ENCODE results near the gene JMJD1C.
A peak's percentile ranks its signal among the peaks of the same experiment; 100 is the strongest.
"Not testable (repeated sequence)": the region's sequence is repeated elsewhere in the genome, so short reads cannot be mapped to it uniquely, and the experiment has no call there.

Gene JMJD1C

DNA sequence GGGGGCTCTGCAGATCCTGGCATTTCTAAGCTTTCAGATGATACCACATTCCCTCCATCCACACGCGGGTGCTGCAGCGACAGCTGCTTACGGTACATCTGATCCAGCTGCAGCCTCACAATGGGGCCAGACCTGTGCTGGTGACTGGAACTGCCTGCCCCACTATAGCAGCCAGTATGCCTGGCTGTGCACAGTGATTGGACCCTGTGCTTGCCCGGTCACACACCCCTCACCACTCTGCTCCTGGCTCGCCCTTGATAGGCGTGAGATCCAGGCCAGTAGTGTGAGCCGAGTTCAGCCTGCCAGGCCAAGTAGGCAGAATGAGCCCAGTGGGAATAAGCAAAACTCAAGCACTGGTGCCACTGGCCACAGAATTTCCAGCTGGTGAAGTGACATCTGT lies 167.8 kb downstream of the JMJD1C start:
- DNase-seq (ENCODE audit: low spot score), result no peak

DNA sequence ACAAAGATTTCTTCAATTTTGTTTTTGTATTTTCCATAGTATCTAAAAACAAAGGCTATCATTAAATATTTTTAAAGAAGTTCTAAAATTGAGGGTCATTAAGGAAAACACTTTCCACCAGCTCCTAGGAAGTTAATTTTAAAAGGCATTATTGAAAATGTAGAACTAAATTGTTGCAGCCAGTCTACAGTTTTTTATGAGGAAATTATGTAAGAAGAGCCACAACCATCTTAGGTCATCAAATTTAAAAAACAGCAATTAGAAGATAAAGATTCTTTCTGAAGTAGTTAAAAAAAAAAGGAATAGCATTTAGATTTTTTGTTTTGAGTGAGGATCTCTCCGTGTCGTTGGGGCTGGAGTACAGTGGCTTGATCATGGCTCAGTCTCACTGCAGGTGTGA lies 171.0 kb downstream of the JMJD1C start:
- no peak for DNase-seq (ENCODE audit: low spot score)

DNA sequence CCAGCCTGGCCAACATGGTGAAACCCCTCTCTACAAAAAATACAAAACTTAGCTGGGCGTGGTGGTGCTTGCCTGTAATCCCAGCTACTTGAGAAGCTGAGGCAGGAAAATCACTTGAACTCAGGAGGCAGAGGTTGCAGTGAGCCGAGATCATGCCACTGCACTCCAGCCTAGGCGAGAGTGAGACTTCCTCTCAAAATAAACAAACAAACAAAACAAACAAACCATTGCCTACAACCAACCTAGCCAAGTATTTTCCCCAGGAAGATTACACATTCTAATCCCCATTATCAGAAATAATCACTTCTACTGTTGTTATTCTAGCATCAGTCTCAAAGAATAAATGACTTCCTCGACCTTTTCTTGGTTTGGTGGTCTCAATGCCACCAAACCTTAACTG lies 172.9 kb downstream of the JMJD1C start:
- not testable (repeated sequence) for DNase-seq (ENCODE audit: low spot score)

DNA sequence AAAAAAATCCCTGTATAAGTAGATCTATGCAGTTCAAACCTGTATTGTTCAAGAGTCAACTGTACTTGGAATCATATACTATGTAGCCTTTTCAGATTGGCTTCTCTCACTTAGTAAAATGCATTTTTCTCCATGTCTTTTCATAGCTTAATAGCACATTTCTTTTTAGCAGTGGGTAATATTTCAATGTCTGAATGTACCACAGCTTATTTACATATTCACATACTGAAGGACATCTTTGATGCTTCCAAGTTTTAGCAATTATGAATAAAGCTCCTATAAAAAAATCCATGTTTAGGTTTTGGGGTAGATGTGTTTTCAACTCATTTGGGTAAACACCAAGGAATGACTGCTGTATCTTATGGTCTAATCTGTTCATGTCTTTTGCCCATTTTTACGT lies 177.6 kb downstream of the JMJD1C start:
- DNase-seq (ENCODE audit: low spot score), result no peak

DNA sequence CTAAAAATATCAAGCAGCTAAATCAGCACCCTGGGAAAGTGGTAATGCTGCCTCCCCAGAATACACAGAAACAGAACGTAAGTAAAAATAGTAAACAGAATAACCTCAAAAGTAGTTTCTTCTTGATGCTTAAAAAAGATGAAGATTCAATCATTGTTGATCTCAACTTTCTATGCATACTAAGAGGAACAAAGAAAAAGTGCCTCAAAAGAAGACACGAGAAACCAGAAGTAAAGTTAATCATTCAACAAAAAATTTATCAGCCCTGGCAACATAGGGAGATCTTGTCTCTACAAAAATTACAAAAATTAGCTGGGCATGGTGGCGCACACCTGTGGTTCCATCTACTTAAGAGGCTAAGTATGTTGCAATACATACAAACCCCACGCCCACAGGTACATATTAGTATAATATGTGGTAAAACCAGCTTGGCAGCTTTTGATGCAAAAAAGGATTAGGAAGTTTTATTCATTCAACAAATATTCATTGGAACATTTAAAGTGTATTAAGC lies 179.0 kb downstream of the JMJD1C start:
- DNase-seq (ENCODE audit: low spot score), result no peak

DNA sequence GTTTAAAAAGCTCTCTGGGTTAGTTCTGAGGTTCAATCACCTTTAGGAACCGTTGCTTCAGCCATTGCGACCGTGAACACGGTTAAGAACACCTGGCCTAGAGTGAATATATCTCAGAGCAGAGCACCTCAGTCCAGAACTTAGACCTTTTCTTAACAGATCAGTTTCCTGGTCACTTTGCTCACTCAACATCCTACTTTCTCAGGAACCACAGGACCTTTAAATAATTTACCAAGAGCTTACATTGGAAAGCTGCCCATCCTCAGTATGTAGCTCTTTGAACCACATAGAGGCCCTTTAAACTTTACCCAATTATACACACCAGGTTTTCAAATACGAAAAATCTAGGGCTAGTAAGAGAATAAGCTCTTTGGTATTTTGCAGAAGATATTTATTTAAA lies 179.4 kb downstream of the JMJD1C start:
- no peak for DNase-seq (ENCODE audit: low spot score)

DNA sequence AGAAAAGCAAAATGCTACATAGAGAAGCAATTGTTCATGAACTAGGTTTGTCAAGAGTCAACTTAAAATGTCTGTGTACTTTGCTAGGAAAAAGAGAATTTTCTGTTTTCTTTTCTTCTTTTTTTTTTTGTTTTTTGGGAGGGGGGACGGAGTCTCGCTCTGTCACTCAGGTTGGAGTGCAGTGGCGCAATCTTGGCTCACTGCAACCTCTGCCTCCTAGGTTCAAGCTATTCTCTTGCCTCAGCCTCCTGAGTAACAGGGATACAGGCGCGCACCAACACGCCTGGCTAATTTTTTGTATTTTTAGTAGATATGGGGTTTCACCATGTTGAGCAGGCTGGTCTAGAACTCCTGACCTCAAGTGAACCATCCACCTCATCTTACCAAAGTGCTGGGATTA lies 181.9 kb downstream of the JMJD1C start:
- not testable (repeated sequence) for DNase-seq (ENCODE audit: low spot score)

DNA sequence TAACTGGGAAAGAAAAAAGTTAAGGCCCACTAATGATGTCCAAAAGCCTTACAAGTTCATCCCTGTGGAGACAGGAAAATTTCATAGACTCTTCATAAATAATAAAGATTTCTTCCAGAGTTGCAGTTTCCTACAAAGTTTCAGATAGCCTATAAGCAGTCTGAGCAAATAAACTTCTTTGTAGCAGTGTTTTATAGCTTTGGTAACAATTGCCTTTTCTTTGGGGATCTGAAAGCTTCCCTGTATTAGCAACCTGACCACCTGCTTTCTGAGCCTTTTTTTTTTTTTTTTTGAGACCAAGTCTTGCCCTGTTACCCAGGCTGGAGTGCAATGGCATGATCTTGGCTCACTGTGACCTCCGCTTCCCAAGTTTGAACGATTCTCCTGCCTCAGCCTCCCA lies 182.7 kb downstream of the JMJD1C start:
- no peak for DNase-seq (ENCODE audit: low spot score)

DNA sequence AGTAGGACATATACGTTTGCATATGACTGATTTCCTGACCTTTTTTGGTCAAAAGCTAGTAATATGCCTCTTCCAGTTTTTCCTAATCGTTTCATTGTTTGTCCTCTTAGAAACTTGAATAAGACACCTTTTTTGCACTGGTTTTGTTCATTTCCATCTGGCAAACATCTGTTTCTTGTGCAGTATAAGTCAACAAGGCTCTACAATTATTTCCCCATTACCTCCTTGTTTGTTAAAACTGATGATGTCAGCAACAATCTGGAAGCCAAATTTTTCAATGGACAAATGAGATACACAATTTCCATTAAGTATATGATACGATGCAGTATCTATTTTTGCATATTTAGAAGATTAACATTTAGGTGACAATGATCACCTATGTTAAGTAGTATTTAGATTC lies 183.8 kb downstream of the JMJD1C start:
- DNase-seq (ENCODE audit: low spot score), result peak; percentile 6

DNA sequence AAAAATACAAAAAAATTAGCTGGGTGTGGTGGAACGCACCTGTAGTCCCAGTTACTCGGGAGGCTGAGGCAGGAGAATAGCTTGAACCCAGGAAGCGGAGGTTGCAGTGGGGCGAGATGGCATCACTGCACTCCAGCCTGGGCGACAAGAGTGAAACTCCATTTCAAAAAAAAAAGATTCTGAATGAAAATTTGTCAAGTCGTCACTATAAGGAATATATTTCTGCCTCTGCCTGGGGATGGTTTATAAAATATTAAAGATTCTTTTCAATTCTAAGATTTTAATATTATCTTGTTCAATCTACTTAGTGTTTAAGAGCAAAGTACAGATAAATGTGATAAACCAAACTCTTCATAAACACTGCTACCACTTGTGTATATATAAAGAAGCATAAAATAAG lies 185.4 kb downstream of the JMJD1C start:
- DNase-seq (ENCODE audit: low spot score), result no peak

DNA sequence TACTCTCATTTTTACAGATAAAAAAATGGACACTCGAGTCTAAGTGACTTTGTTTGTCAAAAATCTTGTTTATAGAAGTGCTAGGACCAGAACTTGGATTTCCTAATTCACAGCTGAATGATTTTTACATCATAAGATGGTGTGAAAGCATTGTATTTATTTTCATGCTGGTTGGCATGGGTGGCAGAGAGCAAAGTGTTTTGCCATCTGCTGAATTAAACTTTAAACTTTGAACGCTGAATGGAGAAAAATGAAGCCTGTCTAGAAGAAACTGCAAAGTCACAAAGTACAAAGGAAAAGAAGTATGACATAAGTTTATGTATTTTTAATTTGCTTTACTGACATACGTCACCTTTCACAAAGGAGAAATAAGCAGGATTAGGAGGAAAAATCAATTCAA lies 190.7 kb downstream of the JMJD1C start:
- DNase-seq (ENCODE audit: low spot score), result no peak

DNA sequence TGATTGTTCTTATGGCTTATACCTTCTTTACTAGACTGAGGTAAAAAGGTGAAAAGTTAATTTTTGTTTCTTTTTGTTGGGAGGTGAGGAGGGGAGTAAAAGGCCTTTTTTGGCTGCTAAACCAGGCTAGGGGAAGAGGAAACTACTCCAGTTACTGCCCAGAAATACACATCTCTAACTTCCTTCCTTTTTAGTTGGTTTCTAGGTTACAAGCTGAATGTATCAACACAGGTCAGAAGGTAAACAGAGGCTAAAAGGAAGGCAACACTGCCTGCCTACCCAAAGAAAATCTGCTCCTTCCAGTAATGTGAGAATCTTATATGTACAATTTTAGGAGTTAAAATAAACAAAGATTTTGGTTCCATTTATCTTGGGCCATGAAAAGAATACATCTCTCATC lies 192.2 kb downstream of the JMJD1C start:
- no peak for DNase-seq (ENCODE audit: low spot score)

DNA sequence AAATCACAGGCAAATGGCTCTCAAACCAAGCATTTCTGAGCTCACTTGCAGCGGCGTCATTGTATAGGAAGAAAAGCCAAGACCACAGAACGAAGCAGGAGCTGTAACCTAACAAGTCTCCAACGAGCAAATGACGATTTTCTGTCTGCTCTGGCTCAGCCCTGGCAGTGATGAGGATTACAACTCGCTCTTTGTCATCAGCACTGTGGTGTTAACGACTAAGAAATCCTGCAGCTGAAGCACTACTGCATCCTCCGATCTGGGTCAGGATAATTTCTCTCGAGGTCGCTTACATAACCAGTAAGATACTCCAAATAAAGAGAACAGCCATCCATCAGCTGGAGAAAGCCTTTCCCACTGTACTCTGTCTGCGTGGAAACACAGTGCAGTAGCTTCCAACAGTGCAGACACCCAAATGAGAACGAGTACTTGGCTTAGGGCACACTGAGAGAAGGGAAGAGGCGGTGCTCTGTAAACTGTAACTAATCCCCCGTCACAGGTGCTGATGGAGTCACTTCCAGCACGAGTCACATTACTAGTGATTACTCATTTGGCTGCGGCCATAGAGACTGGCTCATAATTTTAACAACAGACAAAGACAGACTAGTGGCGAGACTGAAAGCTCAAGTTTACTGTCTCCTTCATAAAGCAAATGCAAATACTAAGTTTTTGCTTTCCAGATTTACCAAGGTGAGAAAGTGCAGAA lies 196.8 kb downstream of the JMJD1C start:
- peak; percentile 85 for DNase-seq (ENCODE audit: low spot score)

DNA sequence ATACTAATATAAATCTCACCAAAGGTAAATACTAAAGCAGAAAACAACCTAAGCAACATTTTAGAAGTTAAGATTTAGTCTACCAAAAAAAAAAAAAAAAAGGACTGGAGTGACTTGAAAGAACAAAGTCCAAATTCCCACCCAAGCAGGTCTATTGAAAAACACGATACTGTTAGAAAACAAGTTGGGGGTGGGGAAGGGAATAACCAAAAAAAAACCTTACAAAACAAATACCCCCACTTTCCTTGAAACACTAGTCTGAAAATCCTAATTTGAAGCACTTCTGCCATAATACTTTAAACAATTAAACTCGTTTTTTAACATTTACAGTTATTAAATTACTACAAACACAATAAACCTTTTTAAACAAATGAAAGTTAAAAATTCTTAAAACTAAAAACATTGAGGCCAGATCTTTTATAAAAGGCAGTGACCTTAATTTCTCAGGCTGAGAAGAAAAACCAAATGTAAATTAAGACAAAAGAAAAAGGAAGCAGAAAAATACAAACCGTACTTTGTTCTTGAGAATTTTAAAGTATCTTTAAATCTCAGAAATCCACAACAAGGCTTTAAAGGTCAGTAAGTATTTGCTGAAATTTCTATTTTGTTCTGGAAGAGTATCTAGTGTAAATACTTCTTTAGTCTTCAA lies 197.5 kb downstream of the JMJD1C start:
- DNase-seq (ENCODE audit: low spot score), result no peak

DNA sequence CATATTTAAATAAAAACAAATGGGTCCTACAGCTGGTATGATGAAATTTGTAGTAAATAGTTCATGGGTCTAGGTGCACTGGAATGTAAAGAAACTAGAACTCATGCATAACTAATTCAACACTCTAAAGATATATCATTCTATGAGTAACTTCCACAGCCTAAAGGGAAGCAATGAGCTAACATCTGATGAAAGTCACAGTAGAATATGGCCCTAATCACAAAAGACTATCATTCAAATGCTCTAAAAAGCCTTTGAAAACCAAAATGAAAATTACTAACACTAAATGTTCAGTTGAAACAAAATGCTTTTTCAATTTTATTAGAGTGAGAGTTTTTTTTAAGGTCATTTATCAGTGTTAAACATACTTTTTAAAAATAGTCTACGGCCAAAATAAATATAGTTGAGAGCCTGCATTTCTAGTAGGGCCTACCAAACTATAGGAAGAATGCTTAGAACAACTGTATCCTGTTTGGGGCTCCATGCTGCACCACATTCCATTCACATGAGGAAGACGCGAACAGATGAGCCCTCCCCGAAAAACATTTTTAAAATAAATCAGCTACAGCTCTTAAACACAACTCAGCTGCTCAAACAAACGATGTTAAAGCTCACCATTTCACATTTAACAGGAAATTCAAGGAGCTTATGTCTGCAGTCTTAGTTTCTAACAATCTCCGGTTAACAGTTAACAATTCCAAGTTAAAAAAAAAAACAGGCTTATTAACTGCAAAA lies 198.2 kb downstream of the JMJD1C start:
- DNase-seq (ENCODE audit: low spot score), result peak; percentile 53

DNA sequence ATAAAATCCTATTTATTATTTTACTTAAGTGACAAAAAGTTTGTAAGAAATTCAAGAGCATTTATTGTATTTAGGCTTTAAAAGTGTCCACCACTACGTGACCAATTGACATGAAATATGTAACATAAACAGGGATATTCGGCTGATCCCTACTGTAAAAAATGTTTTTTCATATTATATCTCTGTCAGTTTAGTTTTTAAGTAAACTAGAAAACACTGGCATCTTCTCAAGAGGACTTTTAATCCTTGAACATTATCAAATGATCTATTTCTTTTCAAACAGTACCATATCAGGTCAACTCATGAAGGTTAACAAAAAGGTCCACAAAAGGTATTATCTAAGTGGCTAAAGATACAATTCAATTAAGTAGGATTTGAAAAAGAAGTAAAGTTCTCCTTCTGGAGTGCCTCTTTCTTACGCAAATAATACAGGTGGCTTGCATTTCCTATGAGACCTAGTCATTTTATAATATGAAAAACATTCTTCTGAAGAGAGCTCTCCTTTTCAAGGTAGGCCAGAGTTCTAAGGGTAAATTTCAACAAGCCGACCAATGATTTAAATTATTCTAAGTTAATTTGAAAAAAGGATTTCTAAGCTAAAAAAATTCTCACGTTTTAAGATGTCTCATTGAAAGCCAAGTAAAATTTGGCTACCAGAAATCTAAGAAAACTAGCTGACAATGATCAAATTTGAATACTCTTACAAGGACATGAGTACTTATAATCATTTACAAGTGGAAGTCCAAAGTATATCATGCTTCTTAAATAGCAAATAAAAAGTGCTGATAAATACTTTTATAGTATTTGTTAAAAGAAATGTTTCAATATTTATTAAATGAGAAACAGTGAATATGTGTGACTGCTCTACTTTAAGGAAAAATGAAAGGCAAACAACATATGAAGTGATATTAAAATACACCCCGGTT lies 199.1 kb downstream of the JMJD1C start:
- DNase-seq (ENCODE audit: low spot score), result no peak

DNA sequence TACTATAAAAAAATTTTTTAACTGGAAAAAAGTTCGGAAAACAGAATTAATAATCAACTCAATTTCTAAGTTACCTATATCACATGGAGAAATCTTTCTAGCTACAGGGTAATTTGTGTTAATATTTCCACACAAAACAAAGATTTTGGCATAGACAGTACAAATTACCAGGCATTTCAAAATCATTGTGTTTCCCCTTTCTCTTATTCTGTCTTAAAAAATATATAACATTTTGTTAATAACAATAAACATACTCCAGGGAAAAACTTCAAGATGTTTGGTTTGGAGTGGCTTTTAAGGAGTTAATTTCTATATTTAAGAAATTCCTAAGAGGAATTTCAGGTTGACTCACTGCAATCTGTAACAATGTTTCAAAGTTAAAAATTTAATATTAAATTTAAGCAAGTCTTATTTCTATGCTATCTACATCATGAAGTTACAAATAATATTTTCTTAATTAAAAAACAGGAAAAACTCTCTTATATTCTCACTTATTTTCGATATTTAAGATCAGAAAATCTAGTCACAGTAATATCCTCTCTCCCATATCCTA lies 200.0 kb downstream of the JMJD1C start:
- DNase-seq (ENCODE audit: low spot score), result no peak

DNA sequence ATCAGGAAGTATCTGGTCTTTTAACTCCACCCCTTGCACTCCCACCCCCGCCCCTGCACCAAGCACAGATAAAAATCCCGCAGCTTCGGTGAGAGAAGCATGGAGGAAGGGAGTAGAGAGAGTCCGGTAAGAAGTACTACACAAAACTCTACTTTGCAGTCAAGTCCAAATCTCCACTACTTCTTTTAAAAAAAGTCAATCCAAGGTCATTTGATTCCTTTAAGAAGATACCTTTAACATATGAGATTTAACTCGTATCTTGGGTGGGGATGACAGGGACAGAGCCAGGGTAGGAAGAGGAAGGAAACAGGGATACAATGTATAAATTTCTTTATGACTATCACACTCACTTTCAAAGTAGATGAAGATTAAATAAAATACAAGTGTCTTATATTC lies 200.6 kb downstream of the JMJD1C start:
- peak; percentile 51 for DNase-seq (ENCODE audit: low spot score)

DNA sequence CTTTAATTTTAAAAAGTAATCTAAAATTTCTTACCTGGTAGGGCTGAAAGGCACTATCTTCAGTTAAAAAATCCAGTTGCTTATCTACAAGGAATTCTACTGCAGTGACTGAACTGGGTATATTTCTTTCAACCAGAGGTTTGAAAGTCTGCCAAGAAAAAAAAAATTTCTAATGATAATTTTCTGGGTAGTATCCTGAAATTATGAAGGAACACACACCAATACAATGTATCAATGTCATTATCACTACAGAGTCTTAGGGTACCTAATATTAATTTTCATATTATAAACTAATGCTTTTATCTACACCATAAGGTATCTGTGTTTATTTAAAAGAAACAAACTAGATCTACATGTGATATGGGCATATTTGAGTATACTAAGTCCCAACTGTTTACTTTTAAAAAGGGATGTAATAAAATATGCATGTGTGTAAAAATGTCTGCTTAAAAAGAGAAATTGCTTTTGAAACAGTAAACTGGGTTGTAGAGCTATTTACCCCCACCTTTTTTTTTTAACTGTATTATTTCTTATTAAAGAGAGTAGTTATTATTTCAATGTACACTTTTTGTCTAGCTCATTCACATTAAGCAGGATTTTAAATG lies 201.1 kb downstream of the JMJD1C start:
- DNase-seq (ENCODE audit: low spot score), result no peak

DNA sequence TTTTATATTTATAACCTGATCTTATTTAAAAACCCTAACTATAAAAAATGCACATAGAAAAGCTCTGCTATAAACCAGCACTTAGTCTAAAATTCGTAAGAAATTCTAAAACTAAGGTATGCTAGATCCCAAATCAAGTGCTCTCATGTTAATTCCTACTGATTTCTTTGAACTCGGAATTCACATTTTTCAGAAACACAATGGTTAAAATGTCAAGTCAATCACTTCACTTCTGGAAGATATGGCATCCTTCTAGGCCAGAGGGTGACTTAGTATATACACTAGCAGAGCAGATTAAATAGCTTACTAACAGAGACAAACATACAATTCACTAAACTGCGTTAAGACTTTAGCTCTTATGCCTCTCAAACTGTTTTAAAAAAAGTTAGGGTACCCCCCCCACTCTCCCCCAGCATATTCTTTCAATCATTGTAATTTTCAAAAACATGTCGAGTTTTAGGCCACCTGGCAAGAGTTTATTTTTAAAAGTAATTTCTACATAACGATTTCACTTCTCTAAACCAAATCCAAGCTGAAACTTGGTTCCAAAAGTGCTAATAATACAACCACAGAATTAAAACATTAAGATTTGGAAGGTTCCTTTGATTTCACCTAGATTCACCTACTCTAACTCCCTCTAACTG lies 203.2 kb downstream of the JMJD1C start:
- no peak for DNase-seq (ENCODE audit: low spot score)

DNA sequence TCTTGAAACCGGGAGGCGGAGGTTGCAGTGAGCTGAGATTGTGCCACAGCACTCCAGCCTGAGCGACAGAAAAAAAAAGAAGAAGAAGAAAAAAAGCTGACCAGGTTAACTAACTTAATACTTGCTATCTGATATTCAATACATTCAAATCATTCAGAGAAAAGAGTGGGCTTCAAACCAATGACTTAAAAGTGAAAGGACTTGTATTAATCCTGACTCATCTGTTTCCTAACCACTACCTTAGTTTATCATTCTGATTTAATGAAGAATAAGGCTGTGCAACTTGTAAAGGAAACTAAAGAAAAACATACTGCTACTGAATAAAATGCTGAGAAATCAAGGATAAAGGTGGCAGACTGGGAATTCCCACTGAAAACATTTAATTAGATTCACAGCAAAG lies 204.3 kb downstream of the JMJD1C start:
- no peak for DNase-seq (ENCODE audit: low spot score)
